Urinary bladder (tissue), 4 donors: ENCODE data around the gene NTMT1. TPM values are rescaled to one million over a fixed set of nuclear protein-coding genes. Genes with fewer than 3 reads are reported as not detected.

Source experiments
- DNase-seq: peaks from one replicate; pipeline ENCODE4 v3.0.0-alpha.2; 2015; ENCODE audit errors: extremely low spot score
- H3K27ac ChIP-seq: one replicate; pipeline ENCODE4 v1.5.1; 2013; ENCODE audit warnings: low read depth, mild to moderate bottlenecking, moderate library complexity
- H3K36me3 ChIP-seq: one replicate; pipeline ENCODE4 v1.6.1; 2013; ENCODE audit warnings: mild to moderate bottlenecking, moderate library complexity; ENCODE audit not compliant: insufficient read depth
- H3K4me1 ChIP-seq: one replicate; pipeline ENCODE4 v1.6.1; 2013; ENCODE audit warnings: mild to moderate bottlenecking, moderate library complexity; ENCODE audit not compliant: insufficient read depth
- H3K4me3 ChIP-seq: one replicate; pipeline ENCODE4 v1.5.1; 2013; ENCODE audit warnings: low read depth, low read length
- WGBS: extraction: QIAGEN DNeasy Blood & Tissue Kit; methylation state at CpG from one replicate; pipeline ENCODE4 v1.1.7; 2013; 5-methylcytosine and 5-hydroxymethylcytosine counted together
- polyA plus RNA-seq: library from polyadenylated mRNA; stranded (reverse); fragments of 200-250 nt; gene quantifications from one replicate; pipeline ENCODE4 v1.2.3, GENCODE V29; 2013
- total RNA-seq: library from RNA; depleted of rRNA; stranded (reverse); fragments of >200 nt; gene quantifications from one replicate; pipeline ENCODE4 v1.2.3, GENCODE V29; 2014
- donor health status: healthy with polysubstance abuse.
- donor health status: healthy.

Gene NTMT1
- total and polyA plus RNA-seq, 2 donors: 12.8 to 46.7 TPM

DNA sequence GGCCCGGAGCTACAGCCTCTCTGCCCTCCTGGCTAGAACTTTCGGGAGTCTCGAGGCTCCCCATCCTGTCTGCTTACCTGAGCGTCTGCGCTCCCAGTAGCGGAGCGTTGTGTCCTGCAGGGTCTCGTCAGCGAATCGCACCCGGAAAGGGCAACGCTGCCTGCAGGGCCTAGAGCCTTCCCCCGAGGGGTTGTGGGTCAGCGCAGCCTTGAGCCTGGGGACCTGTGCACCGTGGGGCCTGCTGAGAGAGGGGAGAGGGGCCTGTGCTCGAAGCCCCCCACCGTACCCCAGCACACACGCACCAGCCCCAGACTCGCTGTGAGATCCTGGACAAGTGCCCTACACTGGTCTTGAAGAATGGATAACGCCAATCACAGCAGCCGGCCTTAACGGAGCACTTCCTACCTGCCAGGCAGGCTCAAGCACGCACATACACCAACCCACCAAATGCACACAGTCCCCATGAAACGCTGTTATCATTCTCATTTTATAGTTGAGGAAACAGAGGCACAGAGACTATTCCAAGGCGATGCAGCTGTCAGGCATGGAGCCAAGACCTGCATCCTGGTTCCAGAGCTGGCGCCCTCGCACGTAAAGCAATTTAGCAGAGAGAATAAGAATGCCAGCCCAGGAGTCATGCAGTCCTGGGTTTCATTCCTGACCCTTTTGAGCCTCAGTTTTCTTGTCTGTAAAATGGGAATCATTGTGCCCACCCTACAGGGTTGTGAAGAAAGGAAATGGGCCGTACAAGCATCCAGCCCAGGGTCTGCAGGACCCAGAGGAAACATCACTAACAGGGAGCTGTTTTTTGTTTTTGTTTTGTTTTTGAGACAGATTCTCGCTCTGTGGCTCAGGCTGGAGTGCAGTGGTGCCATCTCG is 10.3 kb upstream of the NTMT1 start:
- Histone ChIP-seq H3K4me3 (no peak overlapping the region), H3K27ac (no peak overlapping the region), H3K4me1 (no peaks in the 10 kb centered on the region), H3K36me3 (no peaks in the 10 kb centered on the region)
- WGBS: 83% methylated on average over 31 of the region's 31 CpGs
- no peak for DNase-seq

DNA sequence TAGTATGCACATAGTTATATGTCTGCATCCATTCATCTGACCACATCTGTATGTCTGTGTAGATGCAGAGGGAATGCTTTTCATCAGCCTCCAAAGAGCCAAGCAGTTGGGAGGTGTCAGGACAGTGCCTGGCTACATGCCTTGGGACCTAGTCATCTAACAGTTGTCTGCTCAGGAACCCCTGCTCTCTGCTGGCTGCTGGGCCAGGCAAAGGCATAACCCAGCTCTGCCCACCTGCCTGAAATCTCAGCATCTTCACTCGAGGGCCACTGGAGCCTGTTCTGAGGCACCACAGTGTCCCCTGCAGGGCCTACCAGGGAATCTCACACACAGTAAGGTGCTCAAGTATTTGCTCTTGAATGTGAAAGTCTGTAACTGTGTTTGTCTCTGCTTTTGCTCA is 8.8 kb upstream of the NTMT1 start:
- DNase-seq: no peak
- no peaks in the 10 kb centered on the region for H3K36me3 ChIP-seq
- H3K4me1 ChIP-seq: no peaks in the 10 kb centered on the region
- H3K4me3 ChIP-seq: no peak overlapping the region
- no peak overlapping the region for H3K27ac ChIP-seq
- WGBS: 4% methylated on average over 1 of the region's 1 CpG

DNA sequence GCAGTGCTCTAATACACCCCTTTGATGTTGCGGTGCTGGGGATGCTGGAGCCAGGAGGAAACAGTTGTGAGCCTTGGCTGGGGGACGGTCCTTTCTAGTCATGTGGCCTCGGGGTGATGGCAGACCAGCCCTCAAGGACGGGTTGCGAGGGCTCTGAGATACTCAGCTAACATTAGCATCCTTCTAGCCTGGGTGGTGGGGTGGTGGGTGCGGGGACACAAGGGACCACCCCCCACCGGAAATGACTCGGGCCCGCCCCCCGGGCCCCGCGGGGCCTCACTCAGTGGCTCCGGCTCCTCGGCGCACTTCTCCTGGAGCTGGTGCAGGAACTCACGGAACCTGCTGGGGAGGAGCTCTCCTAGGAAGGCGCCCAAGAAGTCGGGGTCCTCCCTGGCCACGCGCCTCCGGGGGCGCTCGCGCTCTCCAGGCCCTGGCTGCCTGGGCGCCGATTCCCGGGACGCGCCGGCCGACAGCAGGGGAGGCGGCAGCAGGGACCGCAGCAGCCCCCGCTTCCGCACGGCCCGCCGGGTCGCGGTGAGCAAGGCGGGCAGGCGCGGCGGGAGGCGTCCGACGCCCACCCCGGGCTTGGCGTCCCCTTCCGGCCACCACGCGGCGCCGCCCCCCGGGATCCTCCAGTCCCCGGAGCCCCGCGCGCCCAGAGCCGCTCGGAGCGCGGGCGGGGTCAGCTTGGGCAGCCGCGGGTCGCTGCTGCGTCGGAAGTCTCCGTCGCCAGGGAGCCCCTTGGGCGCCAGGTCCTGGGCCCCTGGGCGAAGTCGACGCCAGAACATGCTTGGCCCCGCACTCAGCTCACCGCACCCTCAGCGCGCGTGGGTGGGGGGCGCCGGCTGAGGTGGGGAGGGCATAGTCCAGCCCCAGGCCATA is 5.9 kb upstream of the NTMT1 start:
- Histone ChIP-seq H3K36me3 (no peaks in the 10 kb centered on the region), H3K4me1 (no peaks in the 10 kb centered on the region), H3K27ac (no peak overlapping the region), H3K4me3 (peak overlapping the region; percentile 43)
- WGBS: under 1% methylated on average over 82 of the region's 82 CpGs
- DNase-seq: no peak

DNA sequence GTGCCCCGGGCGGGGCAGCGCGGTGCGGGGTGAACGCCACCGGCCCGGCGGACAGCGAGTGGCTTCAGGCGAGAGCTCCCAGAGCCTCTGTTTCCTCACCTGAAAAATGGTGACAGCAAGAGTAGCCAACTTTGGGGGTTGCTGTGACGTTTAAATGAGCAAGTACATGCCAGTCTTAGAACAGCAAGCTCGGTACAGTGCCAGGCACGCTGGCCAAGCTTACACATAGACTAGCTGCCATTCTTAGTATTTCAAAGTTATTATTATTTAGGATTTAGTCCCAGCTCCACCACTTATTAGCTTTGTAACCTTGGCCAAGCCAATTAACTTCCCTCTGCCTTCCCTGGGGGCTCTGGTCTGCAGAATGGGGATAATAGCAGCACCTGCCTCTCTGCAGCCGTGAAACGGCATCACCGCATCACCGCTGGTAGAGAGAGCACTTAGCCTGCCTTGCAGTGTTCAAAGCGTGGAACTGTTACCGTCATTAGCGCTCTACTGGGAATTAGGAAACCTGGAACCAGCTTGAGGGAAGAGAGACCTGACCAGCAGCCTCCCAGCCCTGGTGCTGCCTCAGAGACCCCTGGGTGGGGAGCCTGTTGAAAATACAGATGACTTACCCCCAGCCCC is 5.2 kb upstream of the NTMT1 start, which contains the start of gene C9orf50:
C9orf50 (minus strand) TSS at position 433 of the 627 bp plus-strand sequence. CDS start 527 bp downstream, outside the sequence.
- no peak within 1 kb of the TSS for H3K27ac ChIP-seq
- H3K4me1 ChIP-seq: no peaks in the 10 kb centered on the region
- WGBS: 25% methylated on average over 21 of the region's 21 CpGs
- no peak for DNase-seq
- peak within 1 kb of the TSS; percentile 43 for H3K4me3 ChIP-seq
- H3K36me3 ChIP-seq: no peaks in the 10 kb centered on the region

DNA sequence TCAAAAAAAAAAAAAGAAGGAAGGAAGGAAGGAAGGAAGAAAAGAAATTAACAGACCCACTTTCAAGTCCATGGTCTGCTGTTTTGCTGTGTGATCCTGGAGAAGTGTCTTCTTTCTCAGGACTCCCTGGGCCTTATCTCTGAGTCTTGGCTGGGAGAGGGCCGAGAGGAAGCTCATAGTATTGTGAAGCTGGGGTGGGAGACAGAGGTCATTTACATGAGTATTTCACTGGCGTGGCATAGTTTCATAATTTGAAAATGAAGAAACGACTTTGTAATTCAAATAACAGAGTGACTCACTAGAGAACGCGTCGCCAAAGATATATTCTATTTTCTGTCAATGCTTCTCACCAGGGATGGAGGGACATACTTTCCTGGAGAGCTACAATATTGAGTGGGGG is 2.6 kb upstream of the NTMT1 start:
- Histone ChIP-seq H3K36me3 (no peaks in the 10 kb centered on the region), H3K4me1 (no peaks in the 10 kb centered on the region), H3K4me3 (no peak overlapping the region), H3K27ac (no peak overlapping the region)
- no peak for DNase-seq
- 80% methylated on average over 6 of the region's 6 CpGs for WGBS

- 45% methylated on average over 12 of the region's 12 CpGs for WGBS
- DNase-seq: no peak
- Histone ChIP-seq H3K4me3 (no peak overlapping the region), H3K36me3 (no peaks in the 10 kb centered on the region), H3K27ac (no peak overlapping the region), H3K4me1 (no peaks in the 10 kb centered on the region)
These were observed 1.7 kb upstream of the NTMT1 start for GRCh38 chr9:129624168-129624759.

DNA sequence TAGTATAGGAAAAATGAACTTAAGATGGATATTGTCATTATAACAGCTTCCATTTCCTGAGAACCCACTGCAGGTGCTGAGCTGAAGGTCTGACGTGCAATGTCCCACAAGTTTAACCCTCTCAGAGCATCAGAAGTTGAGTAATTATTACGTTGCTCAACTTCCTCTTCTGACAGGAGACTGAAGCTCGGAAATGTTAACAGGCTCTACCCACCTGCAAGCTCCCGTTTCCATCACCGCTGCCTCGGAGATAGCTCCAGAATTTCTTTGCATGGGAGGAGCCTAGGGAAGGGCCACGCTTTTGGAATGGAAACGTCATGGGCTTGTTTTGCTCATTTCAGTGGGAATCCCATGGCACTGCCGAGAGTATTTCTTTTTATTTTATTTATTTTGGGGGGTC is 1.0 kb upstream of the NTMT1 start:
- Histone ChIP-seq H3K27ac (no peak overlapping the region), H3K4me1 (no peaks in the 10 kb centered on the region), H3K36me3 (no peaks in the 10 kb centered on the region), H3K4me3 (no peak overlapping the region)
- 50% methylated on average over 9 of the region's 9 CpGs for WGBS
- DNase-seq: no peak

DNA sequence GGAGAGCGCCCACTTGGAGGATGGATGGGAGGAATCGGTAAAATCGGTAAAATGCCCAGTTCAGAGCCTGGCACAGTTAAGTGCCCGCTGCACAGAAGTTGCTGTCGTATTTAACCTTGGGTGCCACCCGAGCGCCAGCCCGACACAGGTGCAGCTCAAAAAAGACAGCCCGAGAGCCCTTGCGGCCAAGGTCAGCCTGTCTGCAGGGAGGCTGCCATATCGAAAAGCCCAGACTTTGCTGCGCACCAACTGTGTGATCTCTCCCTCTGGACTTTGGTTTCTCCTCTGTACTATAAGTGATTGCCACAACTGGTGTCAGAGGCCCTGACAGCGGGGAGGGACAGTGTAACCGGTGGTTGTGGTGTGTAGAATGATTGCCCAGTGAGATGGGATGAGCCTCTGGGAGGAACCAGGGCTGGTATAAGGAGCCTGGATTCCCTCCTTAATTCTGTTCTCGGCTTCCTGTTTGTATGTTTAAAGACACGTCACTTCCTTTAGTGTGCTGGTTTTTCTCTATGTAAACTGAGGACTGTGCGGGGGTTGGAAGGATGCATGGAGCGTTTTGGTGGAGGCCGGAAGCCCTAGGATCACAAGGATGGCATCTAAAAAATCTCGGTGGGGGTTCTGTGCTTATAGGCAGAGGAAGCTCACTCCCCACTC is 792 bp downstream of the NTMT1 start:
- DNase-seq: no peak
- Histone ChIP-seq H3K4me3 (peak overlapping the region; percentile 64), H3K36me3 (no peaks in the 10 kb centered on the region), H3K4me1 (no peaks in the 10 kb centered on the region), H3K27ac (peak overlapping the region; percentile 90)
- 2% methylated on average over 20 of the region's 20 CpGs for WGBS

DNA sequence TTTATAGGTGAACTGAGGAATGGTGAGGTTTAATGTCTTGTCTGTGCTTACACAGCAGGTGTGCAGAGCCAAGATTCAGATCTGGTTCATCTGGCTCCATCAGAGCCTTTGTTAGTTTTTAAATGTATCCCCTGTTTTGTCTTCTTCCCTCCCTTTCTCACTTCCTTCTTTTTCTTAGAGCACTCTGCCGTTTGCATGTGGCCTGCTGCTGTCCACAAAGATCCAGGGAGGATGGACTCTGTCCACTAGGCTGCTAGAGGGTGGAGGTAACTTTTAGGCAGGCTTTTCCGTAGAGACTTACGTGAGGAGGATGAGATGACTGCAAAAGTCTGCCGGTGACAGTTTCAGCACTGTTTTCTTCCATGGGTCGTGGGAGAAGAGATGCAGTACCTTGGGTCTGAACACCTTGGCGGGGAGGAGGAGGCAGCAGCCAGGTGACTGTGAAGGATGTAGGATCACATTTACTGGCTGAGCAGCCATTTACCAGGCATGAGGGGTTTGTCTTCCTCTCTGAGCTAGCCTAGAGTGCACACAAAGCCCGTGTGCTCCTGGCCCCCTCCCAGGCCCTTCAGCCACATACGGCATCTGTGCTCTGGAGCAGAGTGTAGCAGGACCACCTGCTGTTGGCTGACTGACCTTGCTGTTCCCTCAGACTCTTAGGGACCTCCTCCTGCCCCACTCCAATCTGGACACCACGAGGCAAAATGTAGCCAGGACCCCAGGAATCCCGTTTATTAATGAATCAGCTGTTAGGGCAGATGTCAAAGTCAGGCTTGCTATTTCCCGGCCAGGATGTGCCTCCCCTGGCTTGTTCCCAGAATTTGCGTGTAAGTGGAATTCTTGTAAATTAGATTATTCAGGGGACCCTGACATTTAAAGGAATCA is 1.8 kb downstream of the NTMT1 start:
- Histone ChIP-seq H3K4me1 (no peaks in the 10 kb centered on the region), H3K4me3 (no peak overlapping the region), H3K27ac (no peak overlapping the region), H3K36me3 (no peaks in the 10 kb centered on the region)
- WGBS: 38% methylated on average over 12 of the region's 12 CpGs
- DNase-seq: no peak

GRCh38 chr9:129628709-129629108 is 2.7 kb downstream of the NTMT1 start:
- Histone ChIP-seq H3K4me3 (no peak overlapping the region), H3K4me1 (no peaks in the 10 kb centered on the region), H3K36me3 (peaks cover 2% of the 10 kb centered on the region), H3K27ac (no peak overlapping the region)
- DNase-seq: no peak
- whole genome bisulfite sequencing: 78% methylated on average over 6 of the region's 6 CpGs

GRCh38 chr9:129629251-129629820 is 3.4 kb downstream of the NTMT1 start:
- H3K4me3 ChIP-seq: no peak overlapping the region
- no peak for DNase-seq
- 89% methylated on average over 8 of the region's 8 CpGs for WGBS
- H3K27ac ChIP-seq: no peak overlapping the region
- H3K36me3 ChIP-seq: peaks cover 4% of the 10 kb centered on the region
- H3K4me1 ChIP-seq: no peaks in the 10 kb centered on the region
